ENCODE results near the gene MSANTD7. TPM values are rescaled to one million over a fixed set of nuclear protein-coding genes. Genes with fewer than 3 reads are reported as not detected.

The MSANTD7 gene, protein sequence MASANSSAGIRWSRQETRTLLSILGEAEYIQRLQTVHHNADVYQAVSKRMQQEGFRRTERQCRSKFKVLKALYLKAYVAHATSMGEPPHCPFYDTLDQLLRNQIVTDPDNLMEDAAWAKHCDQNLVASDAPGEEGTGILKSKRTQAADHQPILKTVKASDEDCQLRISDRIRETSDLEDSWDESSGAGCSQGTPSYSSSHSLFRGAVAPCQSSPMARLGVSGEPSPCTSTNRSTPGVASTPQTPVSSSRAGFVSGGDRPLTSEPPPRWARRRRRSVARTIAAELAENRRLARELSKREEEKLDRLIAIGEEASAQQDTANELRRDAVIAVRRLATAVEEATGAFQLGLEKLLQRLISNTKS
- total RNA-seq (2011; cell fraction: chromatin; rRNA removed; ENCODE audit: low replicate concordance), result 19.1 and 30.9 TPM in 2 replicates
- total RNA-seq (2011; cell fraction: nucleolus; rRNA removed), result 16.7 and 18.6 TPM in 2 replicates
- total RNA-seq (2011; cell fraction: nucleoplasm; rRNA removed), result 22.8 and 36.6 TPM in 2 replicates
- total RNA-seq (2014; rRNA removed) (25.0 and 26.9 TPM in 2 replicates), total RNA-seq (2014; rRNA removed; fragmentation: Illumina TruSeq; extraction: Trizol) (23.6 and 24.5 TPM in 2 replicates), total RNA-seq (2015; rRNA removed; fragmentation: Illumina TruSeq; extraction: Trizol) (26.6 and 27.3 TPM in 2 replicates), total RNA-seq (2021) (26.4 and 27.2 TPM in 2 replicates), polyA plus RNA-seq (2011; rRNA removed) (14.6 and 18.9 TPM in 2 replicates), polyA plus RNA-seq (2014; fragmentation: Illumina TruSeq; extraction: Trizol) (24.3 and 24.7 TPM in 2 replicates), polyA plus RNA-seq (2014; fragmentation: Nextera tagmentation; extraction: Ambion mirVana) (1 to 10 TPM; 5.2 to 7.1 TPM), polyA plus RNA-seq (2014; rRNA removed) (16.2 and 18.8 TPM in 2 replicates), polyA minus RNA-seq (2011; rRNA and poly(A)+ RNA removed) (35.3 and 37.1 TPM in 2 replicates), Bru-seq, nascent RNA (percentile 96 among the genes with signal in this experiment), BruChase-seq, experiment 1, labeled RNA remaining after a 2-hour chase (percentile 96 among the genes with signal in this experiment), BruChase-seq, experiment 2, labeled RNA remaining after a 6-hour chase (percentile 96 among the genes with signal in this experiment)
- polyA plus RNA-seq (2011; cell fraction: cytosol; rRNA removed), result 9.0 and 9.9 TPM in 2 replicates
- polyA plus RNA-seq (2011; cell fraction: nucleus; rRNA removed), result 12.3 and 17.3 TPM in 2 replicates
- polyA plus RNA-seq (2012), result 11.3 and 18.0 TPM in 2 replicates
- 17.9 and 24.7 TPM in 2 replicates for polyA minus RNA-seq (2011; cell fraction: cytosol; rRNA and poly(A)+ RNA removed)
- polyA minus RNA-seq (2011; cell fraction: nucleus; rRNA and poly(A)+ RNA removed), result 24.0 and 40.5 TPM in 2 replicates
- long read RNA-seq, experiment 1, full-length matches to known transcripts, result 128 of 137 reads
- long read RNA-seq, experiment 1, partial matches to known transcripts, result 4 of 137 reads
- long read RNA-seq, experiment 1, other reads (novel, unspliced or antisense), result 5 of 137 reads
- long read RNA-seq, experiment 2, full-length matches to known transcripts, result 19 of 21 reads
- long read RNA-seq, experiment 2, partial matches to known transcripts, result 1 of 21 reads
- long read RNA-seq, experiment 2, other reads (novel, unspliced or antisense), result 1 of 21 reads
- long read RNA-seq, experiment 3, full-length matches to known transcripts, result 26 of 29 reads
- long read RNA-seq, experiment 3, partial matches to known transcripts, result 0 of 29 reads
- long read RNA-seq, experiment 3, other reads (novel, unspliced or antisense), result 3 of 29 reads

DNA sequence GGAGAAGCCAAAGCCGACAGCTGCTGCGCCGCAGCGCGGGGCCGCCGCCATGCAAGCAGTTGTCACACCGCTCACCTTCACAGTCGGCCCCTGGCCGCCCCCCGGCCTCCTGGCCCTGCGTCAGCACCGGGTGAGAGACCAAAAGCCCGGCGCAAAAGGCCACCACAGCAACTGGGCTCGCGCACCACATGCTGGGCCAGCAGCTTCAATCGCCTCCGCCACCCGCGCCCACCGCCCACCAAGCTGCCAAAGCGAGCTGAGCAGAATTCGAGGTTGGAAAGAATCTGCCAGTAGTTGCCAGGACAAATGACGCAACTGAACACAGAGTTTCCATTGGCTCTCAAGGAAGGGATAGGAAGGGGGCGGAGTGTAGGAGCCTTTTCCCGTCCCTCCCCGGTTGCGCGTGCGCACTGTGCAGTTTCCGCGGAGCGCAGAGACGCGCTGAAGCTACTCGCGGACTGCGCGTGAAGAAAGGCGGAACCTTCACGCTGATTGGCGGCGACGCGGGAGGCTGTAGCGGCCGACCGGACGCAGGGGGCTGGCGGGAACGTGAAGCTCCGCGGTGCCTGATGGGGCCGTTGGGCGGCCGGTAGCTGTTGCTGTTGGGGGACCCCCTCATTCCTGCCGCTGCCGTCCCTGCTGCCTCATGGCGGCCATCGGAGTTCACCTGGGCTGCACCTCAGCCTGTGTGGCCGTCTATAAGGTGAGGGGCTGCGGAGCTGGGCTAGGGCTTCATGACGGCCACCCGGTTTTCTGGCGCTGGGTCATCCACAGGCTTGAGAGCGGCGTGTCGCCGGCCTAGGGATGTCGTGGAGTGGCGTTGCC, at the start of gene MSANTD7, which contains the start of the genes CDNF and HSPA14:
MSANTD7 (plus strand) TSS at position 550 of the 825 bp plus-strand sequence. CDS start 3,979 bp downstream, outside the sequence.
CDNF (minus strand) TSS at position 281 of the 825 bp plus-strand sequence; CDS start at position 190, 91 bp downstream.
HSPA14 (plus strand) TSS at position 550 of the 825 bp plus-strand sequence; CDS start at position 647, 97 bp downstream.
- Histone ChIP-seq H3K4me2 (ENCODE audit: insufficient read depth, low read length) (peak within 1 kb of the TSS; percentile 96), H2AFZ (ENCODE audit: low read depth, low read length) (peak within 1 kb of the TSS; percentile 97), H3K36me3 (ENCODE audit: control insufficient read depth, insufficient read depth, low read length) (peaks cover 36% of the 10 kb centered on the region), H3K9me3 (replicated peaks; ENCODE audit: control insufficient read depth, insufficient read depth, low read depth, low read length) (no peaks in the 10 kb centered on the region), H3K4me1 (replicated peaks in 1 of 2; ENCODE audit: control insufficient read depth in 2 of 2, insufficient read depth in 2 of 2, low read length in 2 of 2) (peaks cover 3 to 13% of the 10 kb centered on the region in 2 experiments; a peak in 2 of 5 replicates), H3K27me3 (ENCODE audit: control insufficient read depth in 2 of 2, insufficient read depth in 2 of 2, low read length in 2 of 2) (no peaks in the 10 kb centered on the region), H3K27ac (ENCODE audit: extremely low read depth, low read depth, low read length) (peak within 1 kb of the TSS; percentile 96), H3K9ac (ENCODE audit: insufficient read depth in 1 of 2, low read depth in 2 of 2, low read length in 2 of 2) (peak within 1 kb of the TSS; percentile 98 to 99), H3K4me3 (peak within 1 kb of the TSS; percentile 99), H3K9me1 (ENCODE audit: control insufficient read depth, insufficient read depth, low read length) (no peaks in the 10 kb centered on the region), H4K20me1 (replicated peaks; ENCODE audit: control insufficient read depth, insufficient read depth, low read length) (0 out of 2 replicates have a peak, but pooled peaks cover 4% of the 10 kb centered on the region), H3K79me2 (ENCODE audit: control insufficient read depth, insufficient read depth, low read length) (peaks cover 61% of the 10 kb centered on the region)
- in situ Hi-C loops (cut with MboI) (no loop called here), intact Hi-C loops (cut with micrococcal nuclease) (loop anchor here (5.0 kb wide), 2 partner anchors 39 to 114 kb away; partner anchors contain the start of genes DCLRE1C and SUV39H2)
- under 1% methylated on average over 69 of the region's 72 CpGs for WGBS (ENCODE audit: insufficient coverage, low coverage, missing lambda C conversion rate)
- POLR2A ChIA-PET, result interaction anchor here (0.5 to 2.7 kb wide), 17 partner anchors 10 to 552 kb away, joined by 3 to 20 read pairs (median 3); partner anchors contain the start of gene SUV39H2
- ATAC-seq, result peak; percentile 97
- no TSS peak for BruUV-seq (replicated peaks)
- peak; percentile 94 to 99 (median 96) for DNase-seq (ENCODE audit: extremely low read depth in 1 of 4, low spot score in 3 of 4)
- peak; percentile 99 for FAIRE-seq
- CTCF ChIA-PET (ENCODE audit: low intra/inter-chr PET ratio), result no interaction called here
- peak; percentile 7 for TF ChIP-seq SP2 (IDR thresholded peaks at IDR 0.05; ENCODE audit: extremely low read depth, low read depth, low read length, poor library complexity, severe bottlenecking)
- no peak for TF ChIP-seq NR1H2 (CRISPR knock-in tag; IDR thresholded peaks at IDR 0.05)
- TF ChIP-seq, protein P1, sequence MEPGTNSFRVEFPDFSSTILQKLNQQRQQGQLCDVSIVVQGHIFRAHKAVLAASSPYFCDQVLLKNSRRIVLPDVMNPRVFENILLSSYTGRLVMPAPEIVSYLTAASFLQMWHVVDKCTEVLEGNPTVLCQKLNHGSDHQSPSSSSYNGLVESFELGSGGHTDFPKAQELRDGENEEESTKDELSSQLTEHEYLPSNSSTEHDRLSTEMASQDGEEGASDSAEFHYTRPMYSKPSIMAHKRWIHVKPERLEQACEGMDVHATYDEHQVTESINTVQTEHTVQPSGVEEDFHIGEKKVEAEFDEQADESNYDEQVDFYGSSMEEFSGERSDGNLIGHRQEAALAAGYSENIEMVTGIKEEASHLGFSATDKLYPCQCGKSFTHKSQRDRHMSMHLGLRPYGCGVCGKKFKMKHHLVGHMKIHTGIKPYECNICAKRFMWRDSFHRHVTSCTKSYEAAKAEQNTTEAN (CRISPR knock-in tag; IDR thresholded peaks at IDR 0.05), result no peak
- TF ChIP-seq HNRNPH1 (optimal IDR thresholded peaks at IDR 0.05; ENCODE audit: low read depth, low read length), result no peak
- TF ChIP-seq, protein P2, sequence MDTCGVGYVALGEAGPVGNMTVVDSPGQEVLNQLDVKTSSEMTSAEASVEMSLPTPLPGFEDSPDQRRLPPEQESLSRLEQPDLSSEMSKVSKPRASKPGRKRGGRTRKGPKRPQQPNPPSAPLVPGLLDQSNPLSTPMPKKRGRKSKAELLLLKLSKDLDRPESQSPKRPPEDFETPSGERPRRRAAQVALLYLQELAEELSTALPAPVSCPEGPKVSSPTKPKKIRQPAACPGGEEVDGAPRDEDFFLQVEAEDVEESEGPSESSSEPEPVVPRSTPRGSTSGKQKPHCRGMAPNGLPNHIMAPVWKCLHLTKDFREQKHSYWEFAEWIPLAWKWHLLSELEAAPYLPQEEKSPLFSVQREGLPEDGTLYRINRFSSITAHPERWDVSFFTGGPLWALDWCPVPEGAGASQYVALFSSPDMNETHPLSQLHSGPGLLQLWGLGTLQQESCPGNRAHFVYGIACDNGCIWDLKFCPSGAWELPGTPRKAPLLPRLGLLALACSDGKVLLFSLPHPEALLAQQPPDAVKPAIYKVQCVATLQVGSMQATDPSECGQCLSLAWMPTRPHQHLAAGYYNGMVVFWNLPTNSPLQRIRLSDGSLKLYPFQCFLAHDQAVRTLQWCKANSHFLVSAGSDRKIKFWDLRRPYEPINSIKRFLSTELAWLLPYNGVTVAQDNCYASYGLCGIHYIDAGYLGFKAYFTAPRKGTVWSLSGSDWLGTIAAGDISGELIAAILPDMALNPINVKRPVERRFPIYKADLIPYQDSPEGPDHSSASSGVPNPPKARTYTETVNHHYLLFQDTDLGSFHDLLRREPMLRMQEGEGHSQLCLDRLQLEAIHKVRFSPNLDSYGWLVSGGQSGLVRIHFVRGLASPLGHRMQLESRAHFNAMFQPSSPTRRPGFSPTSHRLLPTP (IDR thresholded peaks at IDR 0.05; ENCODE audit: borderline replicate concordance, extremely low read depth, insufficient read length), result no peak
- TF ChIP-seq, protein P3, sequence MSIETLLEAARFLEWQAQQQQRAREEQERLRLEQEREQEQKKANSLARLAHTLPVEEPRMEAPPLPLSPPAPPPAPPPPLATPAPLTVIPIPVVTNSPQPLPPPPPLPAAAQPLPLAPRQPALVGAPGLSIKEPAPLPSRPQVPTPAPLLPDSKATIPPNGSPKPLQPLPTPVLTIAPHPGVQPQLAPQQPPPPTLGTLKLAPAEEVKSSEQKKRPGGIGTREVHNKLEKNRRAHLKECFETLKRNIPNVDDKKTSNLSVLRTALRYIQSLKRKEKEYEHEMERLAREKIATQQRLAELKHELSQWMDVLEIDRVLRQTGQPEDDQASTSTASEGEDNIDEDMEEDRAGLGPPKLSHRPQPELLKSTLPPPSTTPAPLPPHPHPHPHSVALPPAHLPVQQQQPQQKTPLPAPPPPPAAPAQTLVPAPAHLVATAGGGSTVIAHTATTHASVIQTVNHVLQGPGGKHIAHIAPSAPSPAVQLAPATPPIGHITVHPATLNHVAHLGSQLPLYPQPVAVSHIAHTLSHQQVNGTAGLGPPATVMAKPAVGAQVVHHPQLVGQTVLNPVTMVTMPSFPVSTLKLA (conservative IDR thresholded peaks at IDR 0.05), result peak; percentile 60 to 72

All from K562 (cell line).